HT-29 (cell line): ENCODE data around the gene KCNJ12. TPM values are rescaled to one million over a fixed set of nuclear protein-coding genes. Genes with fewer than 3 reads are reported as not detected.
"Not testable (repeated sequence)": the region's sequence is repeated elsewhere in the genome, so short reads cannot be mapped to it uniquely, and the experiment has no call there.

Source experiments
- DNase-seq: peaks from one replicate; pipeline ENCODE4 v3.0.0-alpha.2; 2015; ENCODE audit warnings: low spot score
- total RNA-seq: library from RNA; depleted of rRNA; stranded (reverse); fragments of >200 nt; shearing (Covaris generic); gene quantifications from 2 replicates; pipeline ENCODE4 v1.2.3, GENCODE V29; 2014; rRNA removed

The KCNJ12 gene
- not detected in 2 replicates for total RNA-seq

DNA sequence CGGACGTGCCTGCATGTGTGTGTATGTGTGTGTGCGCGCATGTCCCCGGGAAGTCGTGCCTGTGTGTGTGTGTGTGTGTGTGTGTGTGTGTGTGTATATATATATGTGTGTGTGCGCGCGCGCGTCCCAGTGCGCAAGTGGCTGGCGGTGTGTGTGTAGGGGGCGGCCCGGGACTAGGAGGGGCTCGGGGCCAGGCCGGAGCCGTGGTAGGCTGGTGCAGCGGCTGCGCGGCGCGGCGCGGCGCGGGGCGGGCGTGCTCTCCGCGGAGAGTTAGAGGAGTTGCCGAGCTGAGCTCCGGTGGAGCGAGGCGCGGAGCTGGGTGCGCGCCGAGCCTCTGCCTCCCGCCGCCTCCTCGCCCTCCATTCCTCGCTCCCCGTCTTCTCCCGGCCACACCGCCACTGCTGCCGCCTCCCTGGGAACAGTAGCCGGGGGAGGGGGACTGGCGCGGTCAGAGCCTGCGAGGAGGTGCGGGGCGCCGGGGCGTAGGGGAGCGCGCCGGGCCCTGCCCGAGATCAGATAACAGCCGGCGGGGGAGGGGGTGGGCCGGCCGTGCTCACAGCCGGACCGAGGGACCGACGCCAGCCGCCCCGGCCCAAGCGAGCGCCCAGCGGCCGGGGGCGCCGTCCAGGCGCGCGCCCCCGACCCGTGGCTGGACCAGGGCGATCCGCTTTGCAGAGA is at the start of gene KCNJ12:
Gene KCNJ12, plus strand, starts transcription at position 277 of the 678 bp plus-strand sequence. CDS start 38,986 bp downstream, outside the sequence.
- no peak for DNase-seq

DNA sequence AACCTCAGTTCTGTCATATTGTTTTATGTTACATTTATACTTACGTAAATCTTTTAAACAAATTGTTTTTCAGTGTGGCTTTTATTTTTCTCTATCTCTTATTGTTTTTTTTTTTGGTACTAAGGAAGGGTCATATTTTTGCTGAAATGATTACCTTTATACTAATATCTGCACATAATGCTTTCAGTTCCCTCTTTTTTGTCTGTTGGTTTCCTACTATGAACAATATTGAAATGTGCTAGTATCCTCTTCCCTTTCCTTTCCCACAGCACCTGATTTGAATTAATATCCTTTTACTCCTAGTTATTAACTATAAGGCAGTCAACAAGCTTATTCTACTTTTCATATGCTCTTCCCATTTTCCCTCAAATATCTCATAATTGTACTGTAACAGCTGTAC is 48.2 kb upstream of the KCNJ12 start:
- not testable (repeated sequence) for DNase-seq

DNA sequence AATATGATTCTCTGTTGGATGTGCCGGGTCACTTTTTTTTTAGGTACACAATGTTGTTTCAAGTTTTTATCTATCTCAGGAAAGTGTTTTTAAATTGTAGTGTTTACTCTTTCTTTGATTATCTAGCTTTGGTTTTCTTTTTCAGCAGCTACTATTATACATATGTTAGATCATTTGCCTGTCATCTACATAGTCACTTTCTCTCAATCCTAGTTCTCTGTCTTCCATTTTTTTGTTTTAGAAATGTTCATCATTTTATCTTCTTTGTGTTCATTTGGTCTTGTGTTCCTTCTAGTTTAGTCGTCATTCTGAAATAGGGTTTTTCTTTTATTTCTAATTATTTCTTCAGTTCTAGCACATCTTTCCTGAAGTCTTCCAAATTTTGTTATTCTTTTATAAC is 47.4 kb upstream of the KCNJ12 start:
- not testable (repeated sequence) for DNase-seq

DNA sequence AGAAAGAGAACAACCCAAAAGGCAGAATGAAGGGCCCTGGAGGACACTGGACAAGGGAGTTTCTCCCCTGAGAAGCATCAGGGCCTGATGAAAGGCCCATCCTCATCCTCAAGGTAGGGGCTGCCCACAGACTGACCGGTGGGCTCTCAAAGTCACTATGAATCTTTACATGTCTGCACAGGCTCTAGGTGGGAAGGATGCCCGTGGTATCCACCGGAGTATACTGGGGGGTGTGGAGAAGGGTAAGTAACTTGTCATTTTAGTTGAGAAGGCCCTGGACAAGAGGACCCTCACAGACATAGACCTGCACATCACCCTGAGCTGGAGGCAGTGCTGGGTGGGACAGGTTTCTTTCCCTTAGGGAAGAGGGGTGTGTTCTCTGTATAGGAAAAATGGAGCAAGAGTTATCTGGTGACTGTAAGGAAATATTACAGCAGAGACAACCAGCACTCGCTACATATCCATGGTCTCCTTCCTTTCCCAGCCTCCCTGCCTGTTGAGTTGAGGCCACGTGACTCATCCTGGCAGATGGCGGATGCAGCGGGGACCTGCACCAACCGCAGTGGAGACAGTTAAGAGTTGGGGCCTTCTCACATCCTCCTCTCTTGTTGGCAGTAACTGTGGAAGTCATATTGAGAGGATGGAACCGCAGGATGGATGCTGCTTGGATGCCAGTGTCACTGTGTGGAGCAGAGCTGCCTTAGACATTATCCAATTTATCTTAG is 45.6 kb upstream of the KCNJ12 start:
- DNase-seq, result no peak

DNA sequence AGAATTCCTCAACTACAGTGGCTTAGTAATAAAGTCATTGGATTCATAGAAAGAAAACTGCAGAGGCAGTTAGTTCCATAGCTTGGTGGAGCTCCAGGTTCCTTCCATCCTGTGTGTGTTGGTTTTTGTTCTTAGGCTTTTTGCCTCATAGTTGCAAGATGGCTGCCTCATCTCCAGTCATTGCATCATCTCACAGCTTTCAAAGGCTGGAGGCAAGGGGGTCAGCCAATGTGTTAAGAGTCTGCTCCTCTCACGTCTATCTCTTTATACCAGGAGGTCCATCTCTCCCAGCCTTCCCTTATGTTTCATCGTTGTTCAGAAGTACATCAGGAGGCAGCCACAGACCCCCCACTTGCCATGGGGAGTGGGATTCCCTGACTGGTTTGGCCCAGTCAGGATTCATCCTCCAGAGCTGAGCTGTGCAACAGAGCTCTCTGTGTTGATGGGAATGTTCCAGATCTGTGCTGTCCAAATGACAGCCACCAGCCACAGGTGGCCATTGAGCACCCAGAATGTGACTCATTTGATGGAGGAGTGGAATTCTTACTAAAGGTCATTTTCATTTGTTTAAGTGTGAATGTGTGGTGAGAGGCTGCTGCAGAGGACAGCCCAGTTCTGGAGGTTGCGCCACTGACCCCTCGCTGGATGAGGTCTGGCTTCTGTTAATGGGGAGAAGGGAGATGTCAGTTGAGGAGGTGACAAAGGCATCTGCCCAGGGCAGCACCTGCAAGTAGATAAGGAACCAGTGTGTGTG is 39.4 kb upstream of the KCNJ12 start:
- not testable (repeated sequence) for DNase-seq

DNA sequence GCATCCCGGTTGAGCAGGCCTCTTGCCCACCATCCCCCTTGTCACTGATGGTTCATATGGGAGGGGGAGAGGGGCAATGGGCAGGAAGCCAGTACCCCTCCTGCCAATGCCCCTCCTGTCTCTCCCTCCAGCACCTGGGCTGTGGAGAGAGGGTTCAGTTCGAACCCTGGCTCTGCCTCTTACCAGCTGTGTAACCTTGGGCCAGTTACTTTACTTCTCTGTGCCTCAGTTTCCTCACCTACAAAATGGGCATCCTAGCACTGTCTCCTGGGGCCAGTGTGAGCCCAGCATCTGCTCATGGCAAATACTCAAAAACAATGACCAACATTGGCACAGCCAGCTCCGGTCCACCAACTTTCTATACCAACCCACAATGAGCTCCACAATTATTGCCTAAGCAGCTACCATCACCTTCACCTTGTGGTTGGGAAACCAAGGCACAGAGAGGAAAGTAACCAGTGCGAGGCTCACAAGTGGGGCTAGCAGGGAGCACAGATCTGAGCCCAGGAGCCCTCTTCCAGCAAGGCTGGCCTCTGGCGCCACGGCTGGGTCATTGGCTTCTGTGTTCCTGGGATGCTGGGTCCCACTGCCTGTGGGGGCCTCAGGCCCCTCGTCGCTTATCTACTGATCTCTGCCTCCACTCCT is 38.1 kb upstream of the KCNJ12 start:
- not testable (repeated sequence) for DNase-seq

DNA sequence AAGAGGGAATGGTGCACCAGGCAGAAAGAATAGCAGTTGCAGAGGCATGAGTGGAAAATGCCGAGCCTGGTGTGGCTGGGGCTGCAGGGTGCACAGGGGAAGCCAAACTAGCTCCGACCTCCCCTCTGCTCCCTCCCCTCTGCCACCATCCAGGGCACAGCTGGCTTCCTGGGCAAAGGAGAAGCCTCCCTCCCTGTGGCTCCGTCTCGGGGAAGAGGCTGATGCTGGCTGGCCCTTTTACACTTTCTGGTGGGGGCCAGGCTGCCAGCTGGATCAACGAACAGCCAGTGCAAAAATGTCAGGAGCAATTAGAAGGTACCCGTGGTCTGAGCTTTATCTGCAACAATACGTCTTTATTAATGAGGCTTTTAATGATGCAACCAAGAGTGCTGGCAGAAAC is 37.1 kb upstream of the KCNJ12 start:
- DNase-seq, result no peak

DNA sequence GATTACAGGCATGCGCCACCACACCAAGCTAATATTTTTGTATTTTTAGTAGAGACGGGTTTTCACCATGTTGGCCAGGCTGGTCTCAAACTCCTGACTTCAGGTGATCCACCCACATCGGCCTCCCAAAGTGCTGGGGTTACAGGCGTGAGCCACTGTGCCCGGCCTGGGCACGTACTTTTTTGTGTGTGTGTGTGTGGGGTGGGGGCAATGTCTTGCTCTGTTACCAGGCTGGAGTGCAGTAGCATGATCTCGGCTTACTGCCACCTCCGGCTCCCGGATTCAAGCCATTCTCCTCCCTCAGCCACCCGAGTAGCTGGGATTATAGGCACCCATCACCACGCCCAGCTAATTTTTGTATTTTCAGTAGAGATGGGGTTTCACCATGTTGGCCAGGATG is 36.6 kb upstream of the KCNJ12 start:
- DNase-seq, result not testable (repeated sequence)

DNA sequence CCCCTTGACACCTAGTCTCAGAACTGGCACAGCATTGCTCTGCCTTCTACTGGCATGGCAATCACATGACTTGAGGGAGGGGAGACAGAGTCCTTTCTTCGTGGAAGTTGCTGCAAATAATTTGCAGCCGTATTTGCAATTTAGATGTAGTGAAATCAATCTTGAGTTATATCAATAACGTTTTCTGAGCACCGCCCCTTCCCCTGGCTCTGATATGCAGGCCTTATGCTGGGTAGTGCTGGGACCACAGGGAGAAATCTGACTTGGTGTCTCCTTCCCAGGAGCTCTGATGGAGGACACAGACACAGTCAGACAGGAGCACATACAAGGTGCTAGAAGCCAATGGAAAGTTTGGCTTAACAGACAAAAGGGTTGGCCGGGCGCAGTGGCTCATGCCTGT is 35.8 kb upstream of the KCNJ12 start:
- not testable (repeated sequence) for DNase-seq

DNA sequence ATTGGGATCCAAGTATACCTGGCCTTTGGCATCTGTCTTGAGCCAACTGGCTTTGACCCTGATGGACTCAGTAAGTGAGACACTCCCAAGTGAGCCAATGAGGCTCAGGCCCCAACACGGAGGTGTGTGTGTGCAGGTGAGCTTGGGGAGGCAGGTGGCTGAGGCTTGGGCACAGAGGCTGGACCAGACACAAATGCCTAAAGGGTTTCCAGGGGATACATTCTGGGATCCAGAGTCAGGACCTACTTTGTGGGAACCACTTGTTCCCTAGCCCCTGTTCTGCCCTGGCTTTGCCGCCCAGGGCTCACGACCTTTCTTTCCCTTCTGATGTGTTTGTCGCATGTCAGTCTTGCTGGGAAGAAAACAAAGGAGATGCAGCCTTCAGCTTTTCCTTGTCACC is 34.9 kb upstream of the KCNJ12 start:
- not testable (repeated sequence) for DNase-seq

DNA sequence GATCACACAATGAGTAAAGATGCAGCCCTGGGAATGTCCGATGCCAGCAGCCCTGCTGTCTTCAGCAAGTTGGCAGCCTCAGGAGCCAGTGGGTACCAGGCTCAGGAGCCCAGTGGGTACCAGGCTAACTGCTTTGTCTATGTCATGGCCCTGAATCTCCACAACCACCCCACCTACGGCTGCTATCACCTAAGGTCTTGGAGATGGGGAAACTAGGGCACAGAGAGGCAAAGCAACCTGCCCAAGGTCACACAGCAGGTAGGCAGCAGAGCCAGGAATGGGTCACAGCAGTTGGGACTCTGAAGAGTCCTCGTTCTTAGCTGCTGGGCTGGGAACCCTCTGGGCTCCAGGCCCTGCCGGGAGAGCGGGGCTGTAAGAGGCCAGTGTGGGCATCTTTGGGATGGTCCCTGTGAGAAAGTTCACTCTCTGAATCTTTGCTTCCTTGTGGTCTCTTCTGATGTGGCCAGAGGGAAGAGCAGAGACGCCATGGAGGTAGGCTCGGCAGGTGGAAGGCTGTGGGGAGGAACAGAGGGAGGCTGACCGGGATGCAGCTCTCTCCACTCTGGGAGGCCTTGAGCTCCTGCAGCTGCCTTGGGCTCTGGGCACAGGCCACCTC is 34.1 kb upstream of the KCNJ12 start:
- DNase-seq, result not testable (repeated sequence)

DNA sequence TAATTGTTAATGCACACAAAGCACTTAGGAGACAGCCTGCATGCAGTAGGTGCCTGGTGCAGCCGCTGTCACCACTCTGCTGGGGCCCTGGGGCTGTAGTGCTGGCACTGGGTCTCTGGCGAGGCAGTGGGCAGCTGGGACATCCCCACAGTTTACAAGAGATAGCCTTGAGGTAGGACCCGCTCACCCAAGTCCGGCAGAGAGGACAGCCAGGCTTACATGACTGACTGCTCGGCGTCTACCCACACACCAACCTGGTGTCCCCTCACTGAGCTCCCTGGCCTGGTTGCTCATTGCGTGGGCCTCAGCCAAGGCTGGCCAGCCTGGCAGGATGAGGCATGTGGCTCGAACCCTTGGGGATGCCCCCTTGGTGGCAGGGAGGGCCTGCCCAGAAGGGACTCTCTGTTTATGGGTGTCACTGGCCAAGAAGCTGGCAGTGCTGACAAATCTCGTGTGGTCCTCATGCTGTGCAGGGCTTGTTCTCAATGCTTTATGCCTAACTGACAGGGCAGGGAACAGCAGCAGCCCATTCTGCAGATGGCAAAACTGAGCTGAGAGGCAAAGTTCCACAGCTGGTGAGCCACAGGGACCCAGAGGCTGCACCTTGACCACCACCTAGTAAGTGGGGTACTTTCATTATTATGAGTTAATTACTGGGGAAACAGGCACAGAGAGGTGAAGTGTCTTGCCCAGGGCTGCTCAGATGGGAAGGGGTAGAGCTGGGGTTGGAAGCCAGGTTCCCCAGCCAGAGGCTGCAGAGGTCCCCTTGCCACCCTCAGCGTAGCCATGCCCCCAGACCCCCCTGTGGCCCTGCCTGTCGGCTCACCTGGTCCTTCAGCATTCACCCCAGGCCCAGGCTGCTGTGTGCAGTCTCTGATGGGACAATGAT is 32.9 kb upstream of the KCNJ12 start:
- DNase-seq, result not testable (repeated sequence)

DNA sequence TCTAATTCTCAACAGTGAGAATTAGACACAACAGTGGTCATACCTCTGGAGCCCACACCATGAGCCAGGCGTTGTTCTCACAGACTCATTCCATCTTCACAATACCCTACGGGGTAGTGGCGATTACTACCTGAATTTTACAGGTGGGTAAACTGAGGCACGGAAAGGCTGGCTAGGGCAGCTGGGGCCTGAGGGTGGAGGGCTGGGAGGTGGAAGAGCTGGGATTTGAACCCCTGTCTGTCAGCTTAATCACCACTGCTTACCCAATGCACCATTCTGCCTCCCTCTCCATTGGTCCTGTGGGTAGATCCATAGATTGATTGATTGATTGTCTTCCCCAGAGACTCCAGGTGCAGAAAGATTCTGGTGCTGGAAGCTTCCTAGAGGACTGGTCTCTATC is 31.4 kb upstream of the KCNJ12 start:
- DNase-seq, result not testable (repeated sequence)

DNA sequence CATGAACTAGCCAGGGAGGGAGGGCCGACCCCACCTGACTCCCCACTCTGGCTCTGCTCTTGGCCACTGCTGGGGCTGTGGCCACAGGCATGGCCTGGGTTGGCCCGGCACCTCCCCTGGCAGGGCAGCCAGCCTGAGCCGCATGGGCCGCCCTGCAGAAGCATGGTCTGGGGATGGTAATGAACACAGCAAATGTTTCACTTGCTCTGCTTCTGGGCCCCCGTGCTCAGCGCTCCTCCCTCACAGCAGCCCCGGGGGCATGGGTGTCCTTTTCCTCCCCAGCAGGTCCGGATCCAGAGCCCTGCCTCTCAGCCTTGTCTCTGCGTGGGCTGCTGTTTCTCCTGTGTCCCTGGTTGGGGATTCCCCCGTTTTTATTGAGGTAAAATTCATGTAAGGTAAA is 30.9 kb upstream of the KCNJ12 start:
- DNase-seq, result no peak

DNA sequence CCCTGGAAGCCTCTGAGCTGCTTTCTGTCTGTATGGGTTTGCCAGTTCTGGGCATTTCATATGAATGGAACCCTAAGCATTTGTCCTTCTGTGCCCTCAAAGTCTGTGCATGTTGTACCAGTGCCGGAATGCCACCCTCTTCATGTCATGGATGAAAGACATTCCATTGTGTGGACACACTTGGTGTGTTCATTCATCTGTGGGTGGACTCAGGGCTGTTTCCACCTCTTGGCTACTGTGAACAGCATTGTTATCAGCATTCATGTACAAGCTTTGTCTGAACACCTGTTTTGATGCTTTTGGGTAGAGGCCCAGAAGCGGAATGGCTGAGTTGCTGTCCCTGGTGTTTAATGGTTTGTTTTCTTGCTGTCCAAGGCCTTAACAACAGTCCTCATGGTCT is 30.1 kb upstream of the KCNJ12 start:
- not testable (repeated sequence) for DNase-seq

DNA sequence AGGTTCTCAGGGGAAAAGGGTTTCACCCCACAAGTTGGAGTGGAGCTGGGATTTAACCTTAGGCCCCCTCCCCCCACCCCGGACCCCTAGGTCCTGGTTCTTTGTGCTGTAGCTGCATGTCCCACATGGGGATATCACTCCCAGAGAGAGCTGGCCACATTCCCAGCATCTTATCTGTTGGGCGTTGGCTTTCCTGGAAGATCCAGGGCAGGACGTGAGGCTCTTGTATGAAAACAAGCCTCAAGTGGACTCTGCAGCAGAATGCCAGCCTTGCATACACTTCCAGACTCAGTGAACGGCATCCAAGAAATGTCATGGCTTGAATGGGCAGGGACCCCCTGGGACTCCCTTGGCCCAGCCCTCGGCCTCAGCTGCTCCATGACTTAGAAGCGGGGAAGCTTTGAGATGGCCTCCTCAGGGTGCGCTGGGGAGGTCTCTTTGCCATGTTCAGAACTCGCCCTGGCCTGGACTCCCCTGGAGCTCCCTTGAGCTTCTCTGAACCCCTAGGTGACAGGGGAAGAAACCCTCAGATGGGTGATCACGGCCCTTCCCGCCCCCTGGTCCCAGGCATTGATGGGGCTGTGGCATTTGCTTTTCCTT is 29.4 kb upstream of the KCNJ12 start:
- not testable (repeated sequence) for DNase-seq

DNA sequence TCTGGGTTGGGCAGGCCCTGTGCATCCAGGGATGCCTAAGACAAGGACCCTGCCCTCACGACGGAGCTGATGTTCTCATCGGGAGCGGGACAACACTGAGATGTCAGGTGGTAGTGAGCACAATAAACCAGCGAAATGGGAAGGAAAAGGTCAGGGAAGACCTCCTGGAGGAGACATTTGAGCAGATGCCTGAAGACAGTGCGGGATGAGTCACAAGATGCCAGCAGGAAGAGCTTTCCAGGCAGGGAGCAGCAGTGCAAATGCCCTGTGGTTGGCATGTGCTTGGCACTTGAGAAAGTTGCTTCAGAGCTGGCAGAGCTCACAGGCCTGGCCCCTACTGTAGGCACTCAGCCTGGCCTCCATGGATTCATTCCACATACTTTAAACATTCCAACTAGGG is 28.5 kb upstream of the KCNJ12 start:
- DNase-seq, result not testable (repeated sequence)

DNA sequence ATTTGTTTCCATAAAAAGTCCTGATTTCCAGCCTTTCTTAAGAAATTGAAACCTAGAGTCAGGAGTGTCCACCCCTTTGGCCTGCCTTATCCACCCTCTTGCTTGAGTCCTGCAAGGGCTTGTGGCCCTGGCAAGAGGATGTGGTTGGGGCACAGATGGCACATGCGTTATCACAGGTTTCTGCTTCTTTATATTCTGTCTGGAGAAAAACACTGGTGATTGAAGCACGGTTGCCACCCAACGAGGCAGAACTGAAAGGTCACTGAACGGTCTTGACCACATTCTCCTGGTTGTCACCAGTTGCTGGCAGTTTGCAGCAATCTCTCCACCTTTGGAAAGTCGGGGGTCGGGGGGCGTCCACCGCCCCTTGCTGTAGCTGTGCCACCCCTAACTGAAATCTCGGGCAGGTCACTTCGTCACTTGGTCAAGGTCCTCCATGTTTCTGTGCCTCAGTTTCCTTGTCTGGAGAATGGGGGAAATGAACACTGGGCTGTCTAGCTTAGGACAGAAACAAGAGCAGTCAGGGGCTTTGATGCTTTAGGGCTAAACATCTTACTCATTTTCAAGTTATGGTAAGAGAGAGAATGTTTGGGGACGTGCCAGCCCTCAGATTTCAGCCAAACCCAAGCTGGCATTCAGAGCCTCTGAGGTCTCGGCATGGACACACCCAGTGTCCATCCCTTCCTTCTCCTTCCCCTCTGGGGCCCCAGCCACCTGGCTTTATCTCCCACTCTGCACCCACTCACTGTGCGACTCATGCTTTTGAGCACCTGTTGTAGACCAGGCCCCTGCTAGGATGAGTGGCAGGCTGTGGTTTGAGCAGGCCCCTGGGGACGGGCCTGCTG is 27.9 kb upstream of the KCNJ12 start:
- DNase-seq, result not testable (repeated sequence)

DNA sequence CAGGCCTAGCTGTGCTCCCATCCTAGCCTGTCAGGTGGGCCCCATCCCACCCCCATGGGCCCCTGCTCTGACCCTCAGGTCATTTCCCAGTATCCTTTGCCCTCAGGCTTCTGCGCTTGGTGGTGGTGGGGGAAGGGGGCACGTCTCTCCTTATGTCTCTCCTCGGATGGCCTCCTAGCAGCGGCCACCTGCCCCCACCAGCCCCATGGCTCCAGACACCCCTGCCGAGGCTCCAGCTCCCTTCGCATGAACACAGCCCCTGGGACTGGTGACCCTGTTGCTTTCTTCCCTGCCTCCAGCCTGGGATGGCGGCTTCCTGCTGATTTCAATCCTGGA is 27.3 kb upstream of the KCNJ12 start:
- not testable (repeated sequence) for DNase-seq
